Cortex of kidney (tissue), 1 donor: ENCODE results near the gene KAT8.
"Not testable (repeated sequence)": the region's sequence is repeated elsewhere in the genome, so short reads cannot be mapped to it uniquely, and the experiment has no call there.

Experiments used
- DNase-seq: peaks from one replicate; lab custom pipeline; 2025; lab: John Stamatoyannopoulos, UW

The KAT8 gene

GRCh38 chr16:31149332-31149731 is 31.9 kb downstream of the KAT8 start:
- DNase-seq = no peak

- DNase-seq = no peak
These were observed 32.7 kb downstream of the KAT8 start, which contains the start of gene PRSS36 for GRCh38 chr16:31149894-31150890. PRSS36 (minus strand) TSS chr16:31150066; CDS start chr16:31150035, 31 bp downstream.

GRCh38 chr16:31150976-31151375 is 33.5 kb downstream of the KAT8 start:
- DNase-seq = not testable (repeated sequence)

- DNase-seq = no peak
These were observed 39.7 kb downstream of the KAT8 start for GRCh38 chr16:31157136-31157535.

GRCh38 chr16:31167315-31167714 is 49.9 kb downstream of the KAT8 start:
- no peak for DNase-seq

- DNase-seq = no peak
These were observed 51.4 kb downstream of the KAT8 start for GRCh38 chr16:31168848-31169247.

GRCh38 chr16:31170048-31170447 is 52.6 kb downstream of the KAT8 start:
- DNase-seq = not testable (repeated sequence)

GRCh38 chr16:31177136-31177535 is 59.7 kb downstream of the KAT8 start:
- DNase-seq = no peak

- DNase-seq = no peak
These were observed 61.8 kb downstream of the KAT8 start for GRCh38 chr16:31179219-31179746.

GRCh38 chr16:31179747-31180459 is 62.4 kb downstream of the KAT8 start, which contains the start of gene FUS:
FUS (plus strand) TSS chr16:31180139; CDS start chr16:31180215, 76 bp downstream.
- DNase-seq = peak; percentile 57
